ENCODE data around the gene CERCAM.

GRCh38 chr9:128482186-128482585 is 61.5 kb downstream of the CERCAM start:
- TF ChIP-seq, protein P1, sequence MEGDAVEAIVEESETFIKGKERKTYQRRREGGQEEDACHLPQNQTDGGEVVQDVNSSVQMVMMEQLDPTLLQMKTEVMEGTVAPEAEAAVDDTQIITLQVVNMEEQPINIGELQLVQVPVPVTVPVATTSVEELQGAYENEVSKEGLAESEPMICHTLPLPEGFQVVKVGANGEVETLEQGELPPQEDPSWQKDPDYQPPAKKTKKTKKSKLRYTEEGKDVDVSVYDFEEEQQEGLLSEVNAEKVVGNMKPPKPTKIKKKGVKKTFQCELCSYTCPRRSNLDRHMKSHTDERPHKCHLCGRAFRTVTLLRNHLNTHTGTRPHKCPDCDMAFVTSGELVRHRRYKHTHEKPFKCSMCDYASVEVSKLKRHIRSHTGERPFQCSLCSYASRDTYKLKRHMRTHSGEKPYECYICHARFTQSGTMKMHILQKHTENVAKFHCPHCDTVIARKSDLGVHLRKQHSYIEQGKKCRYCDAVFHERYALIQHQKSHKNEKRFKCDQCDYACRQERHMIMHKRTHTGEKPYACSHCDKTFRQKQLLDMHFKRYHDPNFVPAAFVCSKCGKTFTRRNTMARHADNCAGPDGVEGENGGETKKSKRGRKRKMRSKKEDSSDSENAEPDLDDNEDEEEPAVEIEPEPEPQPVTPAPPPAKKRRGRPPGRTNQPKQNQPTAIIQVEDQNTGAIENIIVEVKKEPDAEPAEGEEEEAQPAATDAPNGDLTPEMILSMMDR (conservative IDR thresholded peaks at IDR 0.05; ENCODE audit: low read depth, low read length), result no peak
- no peak for TF ChIP-seq MXI1 (IDR thresholded peaks at IDR 0.05; ENCODE audit: borderline replicate concordance, low read depth, low read length)
- no peak for TF ChIP-seq SMC3 (IDR thresholded peaks at IDR 0.05; ENCODE audit: low read depth, low read length)

All from IMR-90 (cell line).